WTC11 (cell line): Measurements from ENCODE around the gene P3H1. TPM values are rescaled to one million over a fixed set of nuclear protein-coding genes. Genes with fewer than 3 reads are reported as not detected.

Source experiments
- ATAC-seq: fragments of 200-7000 bp; cut with Tn5 transposase; 2 replicates; pipeline ENCODE4 v1.10.0; 2021; ENCODE audit warnings: mild to moderate bottlenecking, moderate library complexity
- CTCF ChIA-PET: fragments of 300-600 bp; sonication (Branson Sonifier 250); formaldehyde crosslinking; loops from one replicate; lab custom pipeline; 2021; ENCODE audit warnings: antibody characterized with exemption; lab: Charles Lee
- POLR2A ChIA-PET: fragments of 350-600 bp; sonication (Branson Sonifier 250); formaldehyde crosslinking; loops from one replicate; lab custom pipeline; 2021; ENCODE audit warnings: antibody characterized with exemption; lab: Charles Lee
- DNase-seq: peaks from one replicate; pipeline ENCODE4 v3.0.0; 2021; ENCODE audit warnings: low spot score
- H3K27ac Mint-ChIP-seq: 2 replicates; pipeline ENCODE4 v1.8.0; 2021; ENCODE audit warnings: mixed read lengths
- H3K27me3 Mint-ChIP-seq: 2 replicates; pipeline ENCODE4 v1.8.0; 2021; ENCODE audit warnings: low read depth, mild to moderate bottlenecking, moderate library complexity, mixed read lengths
- H3K36me3 Mint-ChIP-seq: 2 replicates; pipeline ENCODE4 v1.8.0; 2021; ENCODE audit warnings: mixed read lengths
- H3K4me1 Mint-ChIP-seq: 2 replicates; pipeline ENCODE4 v1.8.0; 2022; ENCODE audit warnings: mixed read lengths
- H3K4me3 Mint-ChIP-seq: 2 replicates; pipeline ENCODE4 v1.8.0; 2021; ENCODE audit warnings: mild to moderate bottlenecking, moderate library complexity, mixed read lengths
- H3K9me3 Mint-ChIP-seq: 2 replicates; pipeline ENCODE4 v1.8.0; 2021; ENCODE audit warnings: mixed read lengths
- AR ChIP-seq: fragments of 250-450 bp; sonication (Bioruptor Pico); IDR thresholded peaks from 2 replicates; pipeline ENCODE4 v1.9.0; 2021; ENCODE audit warnings: mild to moderate bottlenecking
- ARID4B ChIP-seq: sonication (generic); formaldehyde crosslinking; IDR thresholded peaks from 2 replicates; pipeline ENCODE4 v1.8.0; 2023; ENCODE audit warnings: missing genetic modification reagents, mild to moderate bottlenecking, borderline replicate concordance
- CTCF ChIP-seq: fragments of 200-600 bp; IDR thresholded peaks from 2 replicates; pipeline ENCODE4 v1.8.0; 2022; ENCODE audit warnings: antibody characterized with exemption
- E2F1 ChIP-seq: sonication (generic); formaldehyde crosslinking; IDR thresholded peaks from 2 replicates; pipeline ENCODE4 v1.8.0; 2022; ENCODE audit warnings: mild to moderate bottlenecking, missing genetic modification reagents
- PRDM15 ChIP-seq: sonication (generic); formaldehyde crosslinking; IDR thresholded peaks from 2 replicates; pipeline ENCODE4 v1.8.0; 2022; ENCODE audit warnings: missing genetic modification reagents
- RELA ChIP-seq: sonication (generic); formaldehyde crosslinking; IDR thresholded peaks from 2 replicates; pipeline ENCODE4 v1.8.1; 2022; ENCODE audit warnings: missing genetic modification reagents, mild to moderate bottlenecking, borderline replicate concordance
- SP1 ChIP-seq: sonication (generic); formaldehyde crosslinking; conservative IDR thresholded peaks from 2 replicates; pipeline ENCODE4 v1.8.1; 2022; ENCODE audit warnings: missing genetic modification reagents
- USF2 ChIP-seq: sonication (generic); formaldehyde crosslinking; IDR thresholded peaks from 2 replicates; pipeline ENCODE4 v1.8.1; 2023; ENCODE audit warnings: mild to moderate bottlenecking, missing genetic modification reagents, moderate library complexity
- total RNA-seq: library from RNA; stranded (reverse); gene quantifications from 3 replicates; pipeline ENCODE4 v1.2.3, GENCODE V29; 2021

Gene P3H1
- total RNA-seq, 1 experiment from 2014 or later = 95.1 TPM

GRCh38 chr1:42750041-42750440 is 16.8 kb downstream of the P3H1 start:
- CTCF ChIA-PET = interaction anchor here (1.1 kb wide), 1 partner anchor 10 kb away, joined by 3 read pairs; the partner anchor contains the start of gene CLDN19

More at GRCh38 chr1:42750041-42750440, 16.8 kb downstream of the P3H1 start:
- Mint-ChIP-seq H3K36me3 (peaks cover 67% of the 10 kb centered on the region), H3K27ac (peak overlapping the region; percentile 27; the same call in 1 of the 2 replicates), H3K9me3 (peaks cover 23% of the 10 kb centered on the region), H3K4me3 (no peak overlapping the region), H3K27me3 (no peaks in the 10 kb centered on the region), H3K4me1 (no peaks in the 10 kb centered on the region)
- ATAC-seq = no peak
- POLR2A ChIA-PET = no interaction called here
- TF ChIP-seq E2F1 (CRISPR knock-in tag) = no peak
- TF ChIP-seq CTCF = no peak
- no peak for TF ChIP-seq RELA
- TF ChIP-seq AR (CRISPR knock-in tag) = no peak
- no peak for TF ChIP-seq PRDM15 (CRISPR knock-in tag)
- no peak for TF ChIP-seq ARID4B (CRISPR knock-in tag)
- TF ChIP-seq USF2 (CRISPR knock-in tag) = no peak
- TF ChIP-seq SP1 = no peak
- DNase-seq = no peak
